GM18499 (cell line): ENCODE measurements around the gene CPT1A.

Experiments
- ATAC-seq: cut with Tn5 transposase; IDR thresholded peaks from one replicate; pipeline ENCODE4 v1.9.1; 2021; ENCODE audit warnings: moderate number of reproducible peaks; ENCODE audit not compliant: insufficient read depth, unreplicated experiment

CPT1A gene

GRCh38 chr11:68835328-68835727, 6.4 kb downstream of the CPT1A start:
- ATAC-seq = no peak

- no peak for ATAC-seq
These were observed 9.1 kb downstream of the CPT1A start for GRCh38 chr11:68832476-68833181.

- ATAC-seq = no peak
These were observed 10.6 kb downstream of the CPT1A start for GRCh38 chr11:68831124-68831523.

GRCh38 chr11:68829581-68829980, 12.1 kb downstream of the CPT1A start:
- no peak for ATAC-seq

GRCh38 chr11:68828957-68829356, 12.8 kb downstream of the CPT1A start:
- no peak for ATAC-seq

- no peak for ATAC-seq
These were observed 13.4 kb downstream of the CPT1A start for GRCh38 chr11:68828155-68828931.

GRCh38 chr11:68827733-68828132, 14.0 kb downstream of the CPT1A start:
- ATAC-seq = no peak

- ATAC-seq = no peak
These were observed 15.0 kb downstream of the CPT1A start for GRCh38 chr11:68826726-68827125.

- ATAC-seq = no peak
These were observed 16.1 kb downstream of the CPT1A start for GRCh38 chr11:68825571-68825970.

- ATAC-seq = no peak
These were observed 19.2 kb downstream of the CPT1A start for GRCh38 chr11:68822546-68822945.

GRCh38 chr11:68821670-68822069, 20.0 kb downstream of the CPT1A start:
- ATAC-seq = no peak

GRCh38 chr11:68819362-68819761, 22.4 kb downstream of the CPT1A start:
- no peak for ATAC-seq

- ATAC-seq = no peak
These were observed 23.5 kb downstream of the CPT1A start for GRCh38 chr11:68818181-68818580.

GRCh38 chr11:68817554-68817953, 24.2 kb downstream of the CPT1A start:
- no peak for ATAC-seq

GRCh38 chr11:68816917-68817419, 24.7 kb downstream of the CPT1A start:
- no peak for ATAC-seq

GRCh38 chr11:68816251-68816776, 25.4 kb downstream of the CPT1A start:
- ATAC-seq = no peak

- ATAC-seq = no peak
These were observed 27.9 kb downstream of the CPT1A start for GRCh38 chr11:68813773-68814172.

- no peak for ATAC-seq
These were observed 29.2 kb downstream of the CPT1A start for GRCh38 chr11:68812526-68812925.

GRCh38 chr11:68810164-68810563, 31.6 kb downstream of the CPT1A start:
- ATAC-seq = no peak

GRCh38 chr11:68809506-68809905, 32.2 kb downstream of the CPT1A start:
- no peak for ATAC-seq

GRCh38 chr11:68808787-68809186, 32.9 kb downstream of the CPT1A start:
- ATAC-seq = no peak
